Tibial nerve (tissue), 4 donors: Measurements from ENCODE around the gene DACT2. TPM values are rescaled to one million over a fixed set of nuclear protein-coding genes. Genes with fewer than 3 reads are reported as not detected.

Source experiments
- DNase-seq, 2 donors: peaks; one replicate each; pipeline ENCODE4 v3.0.0-alpha.2; 2019; ENCODE audit warnings: low spot score in 2 of 2
- H3K27ac ChIP-seq, 4 donors: fragments of 200-600 bp; sonication (generic) in 3 of 4; one replicate each; pipeline ENCODE4 v1.5.1; 2017 to 2019; ENCODE audit warnings: mild to moderate bottlenecking in 1 of 4
- H3K27me3 ChIP-seq, 2 donors: fragments of 200-600 bp; sonication (generic) in 1 of 2; one replicate each; pipeline versions ENCODE4 v1.5.1 to v1.6.0; 2017 to 2019
- H3K36me3 ChIP-seq, 3 donors: fragments of 200-600 bp; sonication (generic); one replicate each; pipeline ENCODE4 v1.5.1; 2018 to 2019
- H3K4me1 ChIP-seq, 4 donors: fragments of 200-600 bp; sonication (generic) in 3 of 4; one replicate each; pipeline ENCODE4 v1.5.1; 2017 to 2019
- H3K4me3 ChIP-seq, 4 donors: fragments of 200-600 bp; sonication (generic) in 3 of 4; one replicate each; pipeline ENCODE4 v1.5.1; 2017 to 2019; ENCODE audit warnings: mild to moderate bottlenecking in 1 of 4, moderate library complexity in 1 of 4
- H3K9me3 ChIP-seq, 4 donors: fragments of 200-600 bp; sonication (generic) in 3 of 4; one replicate each; pipeline ENCODE4 v1.5.1; 2017 to 2019
- EP300 ChIP-seq, 2 donors: sonication (generic); formaldehyde crosslinking; IDR thresholded peaks; one replicate each; pipeline ENCODE4 v1.6.1; 2017; ENCODE audit warnings: antibody characterized with exemption in 2 of 2, mild to moderate bottlenecking in 1 of 2
- POLR2A ChIP-seq, 2 donors: fragments of 450-650 bp; IDR thresholded peaks; one replicate each; pipeline ENCODE4 v1.6.1; 2017; ENCODE audit warnings: antibody characterized with exemption in 2 of 2, mild to moderate bottlenecking in 2 of 2, moderate library complexity in 2 of 2
- WGBS, 2 donors: methylation state at CpG; one replicate each; pipeline ENCODE4 v1.1.5; 2018; 5-methylcytosine and 5-hydroxymethylcytosine counted together
- total RNA-seq, 4 donors: library from RNA; depleted of rRNA; stranded (reverse); fragments of >200 nt; gene quantifications; one replicate each; pipeline ENCODE4 v1.1.0, GENCODE V29; 2016
- TF ChIP-seq, protein P1 (sequence below), 5 experiments: fragments of 200-600 bp in 3 of 5; fragments of 450-650 bp in 2 of 5; sonication (generic) in 3 of 5; IDR thresholded peaks; one replicate each; pipeline ENCODE4 v1.5.1; 2016 to 2019; ENCODE audit warnings: antibody characterized with exemption in 5 of 5, mild to moderate bottlenecking in 3 of 5, moderate library complexity in 2 of 5

DACT2 gene
- total RNA-seq, 4 donors from 2014 or later: 0.30 to 1.5 (median 1.3) TPM; not detected in 1

DNA sequence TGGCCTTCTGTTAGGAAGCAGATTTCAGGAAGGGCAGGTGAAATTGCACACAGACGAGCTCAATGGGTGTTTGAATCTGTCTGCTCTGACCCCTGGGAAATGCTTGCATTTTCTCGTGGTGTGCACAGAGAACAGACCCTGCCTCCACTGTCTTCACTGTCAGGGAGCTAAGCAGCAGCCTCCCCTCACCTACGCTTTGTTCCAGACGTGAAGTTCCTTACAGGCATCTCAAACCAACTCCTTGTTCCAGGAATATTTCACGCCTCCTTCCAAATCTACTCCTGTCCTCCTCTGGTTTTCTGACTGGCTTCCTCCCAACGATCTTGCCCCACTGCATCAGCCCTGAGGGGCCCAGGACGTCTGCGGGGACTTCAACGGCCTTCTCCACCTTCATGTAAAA is 13.7 kb downstream of the DACT2 start:
- no peak for TF ChIP-seq EP300 (IDR thresholded peaks at IDR 0.05)
- no peak for TF ChIP-seq POLR2A (IDR thresholded peaks at IDR 0.05)
- TF ChIP-seq, protein P1, sequence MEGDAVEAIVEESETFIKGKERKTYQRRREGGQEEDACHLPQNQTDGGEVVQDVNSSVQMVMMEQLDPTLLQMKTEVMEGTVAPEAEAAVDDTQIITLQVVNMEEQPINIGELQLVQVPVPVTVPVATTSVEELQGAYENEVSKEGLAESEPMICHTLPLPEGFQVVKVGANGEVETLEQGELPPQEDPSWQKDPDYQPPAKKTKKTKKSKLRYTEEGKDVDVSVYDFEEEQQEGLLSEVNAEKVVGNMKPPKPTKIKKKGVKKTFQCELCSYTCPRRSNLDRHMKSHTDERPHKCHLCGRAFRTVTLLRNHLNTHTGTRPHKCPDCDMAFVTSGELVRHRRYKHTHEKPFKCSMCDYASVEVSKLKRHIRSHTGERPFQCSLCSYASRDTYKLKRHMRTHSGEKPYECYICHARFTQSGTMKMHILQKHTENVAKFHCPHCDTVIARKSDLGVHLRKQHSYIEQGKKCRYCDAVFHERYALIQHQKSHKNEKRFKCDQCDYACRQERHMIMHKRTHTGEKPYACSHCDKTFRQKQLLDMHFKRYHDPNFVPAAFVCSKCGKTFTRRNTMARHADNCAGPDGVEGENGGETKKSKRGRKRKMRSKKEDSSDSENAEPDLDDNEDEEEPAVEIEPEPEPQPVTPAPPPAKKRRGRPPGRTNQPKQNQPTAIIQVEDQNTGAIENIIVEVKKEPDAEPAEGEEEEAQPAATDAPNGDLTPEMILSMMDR (IDR thresholded peaks at IDR 0.05): no peak
- Histone ChIP-seq H3K9me3 (no peaks in the 10 kb centered on the region), H3K27me3 (no peaks in the 10 kb centered on the region), H3K4me1 (no peaks in the 10 kb centered on the region), H3K27ac (no peak overlapping the region), H3K4me3 (no peak overlapping the region), H3K36me3 (no peaks in the 10 kb centered on the region)
- no peak for DNase-seq
- WGBS, 2 donors: 74 to 76% methylated on average over 9 of the region's 9 CpGs

DNA sequence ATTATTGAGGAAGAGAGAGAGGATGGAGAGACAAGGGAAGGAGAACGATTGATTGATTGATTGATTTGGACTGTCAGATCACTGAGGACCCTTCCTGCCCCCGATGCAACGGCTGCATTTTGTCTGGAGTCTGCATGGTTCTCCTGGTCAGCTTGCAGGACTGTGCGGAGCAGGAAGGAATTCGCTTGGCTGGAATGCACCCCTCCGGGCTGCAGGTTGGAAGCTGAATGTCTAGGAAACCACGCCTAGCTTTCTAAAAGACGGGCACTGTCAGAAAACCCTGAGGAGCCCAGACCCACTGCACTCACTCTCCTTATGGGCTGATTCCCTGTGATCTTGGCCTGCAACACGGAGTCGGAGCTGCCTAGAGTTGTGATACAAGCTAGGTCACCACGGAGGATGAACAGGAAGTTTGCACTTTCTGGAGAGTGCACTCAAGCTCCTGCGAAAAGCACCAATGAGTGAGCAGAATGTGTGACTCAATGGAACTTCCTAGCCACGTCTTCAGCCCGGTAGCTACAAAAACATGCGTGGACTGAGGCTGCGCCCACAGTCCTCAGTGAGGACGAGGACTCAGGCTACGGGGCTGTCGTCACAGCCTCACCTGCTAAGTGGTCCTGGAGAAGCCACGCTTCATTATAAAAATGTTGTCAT is 14.4 kb downstream of the DACT2 start:
- 79 to 83% methylated on average over 20 of the region's 20 CpGs for WGBS, 2 donors
- Histone ChIP-seq H3K4me1 (no peaks in the 10 kb centered on the region), H3K27me3 (no peaks in the 10 kb centered on the region), H3K9me3 (no peaks in the 10 kb centered on the region), H3K36me3 (no peaks in the 10 kb centered on the region), H3K27ac (no peak overlapping the region), H3K4me3 (no peak overlapping the region)
- TF ChIP-seq EP300 (IDR thresholded peaks at IDR 0.05): no peak
- no peak for DNase-seq

DNA sequence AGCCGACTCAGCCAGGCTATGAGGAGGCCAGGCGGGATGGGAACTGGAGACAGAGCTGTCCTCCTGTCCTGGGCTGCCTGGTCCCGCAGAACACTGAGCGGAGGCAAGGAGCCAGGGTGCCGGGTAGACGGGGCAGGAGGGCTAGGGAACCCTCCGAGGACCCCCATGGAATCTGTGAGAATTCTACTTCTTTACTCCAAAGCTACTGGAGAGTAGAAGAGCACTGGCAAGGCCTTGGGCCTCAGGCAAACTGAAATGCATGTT is 14.9 kb downstream of the DACT2 start:
- Histone ChIP-seq H3K9me3 (no peaks in the 10 kb centered on the region), H3K4me3 (no peak overlapping the region)

DNA sequence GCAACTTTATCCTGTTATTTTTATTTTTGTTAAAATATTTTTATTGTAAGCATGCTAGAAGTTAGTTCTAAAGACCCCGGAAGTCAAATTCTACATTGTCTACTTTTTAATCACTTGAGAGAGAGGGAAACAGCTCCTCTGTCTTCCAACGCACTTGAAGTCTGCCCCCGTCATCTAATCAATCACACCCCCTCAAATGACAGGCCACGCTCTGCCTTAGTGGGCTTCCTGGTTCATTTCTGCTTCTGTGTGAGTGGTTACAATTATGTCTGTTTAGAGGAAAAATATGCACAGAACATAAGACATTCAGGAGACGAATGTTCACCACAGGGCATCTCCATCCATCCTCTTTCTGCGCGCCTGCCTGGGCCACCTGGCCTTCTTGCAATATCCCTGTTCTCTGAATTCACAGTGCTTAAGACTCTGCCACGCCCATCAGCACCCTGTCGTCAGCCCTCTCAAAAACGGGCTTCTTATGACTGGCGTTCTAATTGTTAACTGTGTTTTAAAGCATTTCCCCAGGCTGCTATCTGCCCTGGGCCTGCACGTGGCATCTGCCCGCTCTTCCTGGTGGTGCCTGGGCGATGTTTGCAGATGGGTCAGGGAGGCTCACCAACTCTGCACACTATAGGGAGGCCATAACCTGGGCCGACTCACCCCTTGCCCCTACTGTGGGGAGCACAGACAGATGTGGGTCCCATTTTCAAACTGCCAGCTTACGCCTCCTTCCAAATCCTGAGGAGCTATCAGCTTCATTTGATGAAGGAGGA is 15.4 kb downstream of the DACT2 start:
- Histone ChIP-seq H3K27ac (no peak overlapping the region), H3K27me3 (no peaks in the 10 kb centered on the region), H3K36me3 (no peaks in the 10 kb centered on the region), H3K4me3 (no peak overlapping the region), H3K9me3 (no peaks in the 10 kb centered on the region), H3K4me1 (no peaks in the 10 kb centered on the region)
- no peak for TF ChIP-seq POLR2A (IDR thresholded peaks at IDR 0.05)
- no peak for TF ChIP-seq EP300 (IDR thresholded peaks at IDR 0.05)
- TF ChIP-seq, protein P1 (IDR thresholded peaks at IDR 0.05): no peak
- DNase-seq: no peak
- WGBS, 2 donors: 84 to 87% methylated on average over 16 of the region's 16 CpGs

More for the DNA sequence above, 14.9 kb downstream of the DACT2 start:
- H3K27ac ChIP-seq: no peak overlapping the region
- 88 to 96% methylated on average over 7 of the region's 7 CpGs for WGBS, 2 donors
- no peaks in the 10 kb centered on the region for H3K27me3 ChIP-seq
- DNase-seq: no peak
- TF ChIP-seq EP300 (IDR thresholded peaks at IDR 0.05) (no peak), POLR2A (IDR thresholded peaks at IDR 0.05) (no peak)
- TF ChIP-seq, protein P1 (IDR thresholded peaks at IDR 0.05): no peak
- H3K36me3 ChIP-seq: no peaks in the 10 kb centered on the region
- H3K4me1 ChIP-seq: no peaks in the 10 kb centered on the region

DNA sequence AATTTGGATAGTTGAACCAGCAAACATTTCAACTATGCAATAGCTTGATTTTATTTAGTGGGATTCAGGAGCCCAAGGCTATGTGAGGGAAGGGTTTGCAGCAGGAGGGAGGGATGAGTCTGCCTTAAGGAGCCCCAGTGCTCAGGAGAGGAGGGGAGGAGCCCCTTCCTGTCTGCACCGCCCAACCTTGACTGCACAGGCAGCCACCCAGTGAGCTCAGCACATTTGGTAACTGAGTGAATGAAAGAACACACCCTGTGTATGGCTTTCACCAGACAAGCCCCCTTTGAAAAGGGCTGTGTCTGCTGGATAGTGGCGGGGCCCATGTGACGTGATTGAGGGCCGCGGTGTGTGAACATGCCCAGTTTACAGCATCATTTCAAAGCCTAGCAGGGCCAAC is 17.0 kb downstream of the DACT2 start:
- H3K36me3 ChIP-seq: no peaks in the 10 kb centered on the region
- TF ChIP-seq, protein P1 (IDR thresholded peaks at IDR 0.05): no peak
- WGBS, 2 donors: 53% methylated on average over 5 of the region's 5 CpGs
- H3K27ac ChIP-seq: no peak overlapping the region
- no peaks in the 10 kb centered on the region for H3K27me3 ChIP-seq
- H3K4me3 ChIP-seq: no peak overlapping the region
- H3K9me3 ChIP-seq: no peaks in the 10 kb centered on the region
- H3K4me1 ChIP-seq: no peaks in the 10 kb centered on the region
- DNase-seq: no peak
